ENCODE results near the gene MILR1.
A peak's percentile ranks its signal among the peaks of the same experiment; 100 is the strongest.
"Not testable (repeated sequence)": the region's sequence is repeated elsewhere in the genome, so short reads cannot be mapped to it uniquely, and the experiment has no call there.

Gene MILR1

GRCh38 chr17:64477849-64478248 is 28.9 kb downstream of the MILR1 start:
- no peak for DNase-seq

- DNase-seq, result no peak
Observed at GRCh38 chr17:64480951-64481350, 32.0 kb downstream of the MILR1 start.

GRCh38 chr17:64484380-64484779 is 35.5 kb downstream of the MILR1 start:
- no peak for DNase-seq

GRCh38 chr17:64488301-64488700 is 39.4 kb downstream of the MILR1 start:
- no peak for DNase-seq

GRCh38 chr17:64491034-64491860 is 42.3 kb downstream of the MILR1 start:
- peak; percentile 62 to 66 for DNase-seq

GRCh38 chr17:64491994-64492393 is 43.1 kb downstream of the MILR1 start:
- DNase-seq, result no peak

GRCh38 chr17:64492481-64493109 is 43.7 kb downstream of the MILR1 start:
- peak in 1 of 2 donors; percentile 77 for DNase-seq

GRCh38 chr17:64494121-64494520 is 45.2 kb downstream of the MILR1 start:
- no peak for DNase-seq

- DNase-seq, result not testable (repeated sequence)
Observed at GRCh38 chr17:64495300-64495699, 46.4 kb downstream of the MILR1 start.

GRCh38 chr17:64496348-64496785 is 47.5 kb downstream of the MILR1 start:
- DNase-seq, result no peak

GRCh38 chr17:64496786-64497564 is 48.1 kb downstream of the MILR1 start, which contains the start of gene POLG2:
Gene POLG2 (minus strand): TSS chr17:64497054. CDS start chr17:64496968, 86 bp downstream.
- DNase-seq, result peak; percentile 96

GRCh38 chr17:64497565-64498035 is 48.7 kb downstream of the MILR1 start:
- DNase-seq, result no peak

GRCh38 chr17:64498308-64499203 is 49.6 kb downstream of the MILR1 start:
- DNase-seq, result peak in 1 of 2 donors; percentile 34

- peak in 1 of 2 donors; percentile 30 for DNase-seq
Observed at GRCh38 chr17:64499805-64500486, 51.0 kb downstream of the MILR1 start.

GRCh38 chr17:64500487-64500859 is 51.6 kb downstream of the MILR1 start:
- DNase-seq, result peak in 1 of 2 donors; percentile 15

GRCh38 chr17:64500862-64501765 is 52.2 kb downstream of the MILR1 start:
- DNase-seq, result peak in 1 of 2 donors; percentile 22

- peak in 1 of 2 donors; percentile 9 for DNase-seq
Observed at GRCh38 chr17:64502021-64502420, 53.1 kb downstream of the MILR1 start.

- no peak for DNase-seq
Observed at GRCh38 chr17:64502809-64503208, 53.9 kb downstream of the MILR1 start.

GRCh38 chr17:64503341-64503740 is 54.4 kb downstream of the MILR1 start:
- DNase-seq, result peak in 1 of 2 donors; percentile 13
